ENCODE data around the gene NPAS2.

Gene NPAS2

GRCh38 chr2:100857341-100857740 lies 37.4 kb downstream of the NPAS2 start:
- Histone ChIP-seq H3K4me1 (ENCODE audit: low read length) (no peaks in the 10 kb centered on the region), H3K36me3 (replicated peaks; ENCODE audit: low read depth, low read length) (no peaks in the 10 kb centered on the region), H3K4me2 (ENCODE audit: low read length) (no peak overlapping the region), H3K9ac (ENCODE audit: low read length) (no peak overlapping the region), H2AFZ (ENCODE audit: low read depth, low read length) (no peak overlapping the region), H3K9me3 (ENCODE audit: insufficient read depth, low read length) (no peaks in the 10 kb centered on the region), H3K27me3 (ENCODE audit: low read depth, low read length) (no peaks in the 10 kb centered on the region; the same call in 1 of the 2 replicates), H4K20me1 (ENCODE audit: insufficient read depth, low read length) (no peaks in the 10 kb centered on the region), H3K27ac (ENCODE audit: low read length) (no peak overlapping the region), H3K4me3 (ENCODE audit: low read length) (no peak overlapping the region), H3K79me2 (ENCODE audit: low read length) (no peaks in the 10 kb centered on the region)
- TF ChIP-seq EZH2phosphoT487 (IDR thresholded peaks at IDR 0.05; ENCODE audit: low read depth) (no peak), CTCF (IDR thresholded peaks at IDR 0.05; ENCODE audit: low read depth, low read length) (no peak)

GRCh38 chr2:100857915-100858314 lies 38.0 kb downstream of the NPAS2 start:
- Histone ChIP-seq H3K79me2 (ENCODE audit: low read length) (no peaks in the 10 kb centered on the region), H3K9ac (ENCODE audit: low read length) (no peak overlapping the region), H3K9me3 (ENCODE audit: insufficient read depth, low read length) (no peaks in the 10 kb centered on the region), H4K20me1 (ENCODE audit: insufficient read depth, low read length) (no peaks in the 10 kb centered on the region), H2AFZ (ENCODE audit: low read depth, low read length) (no peak overlapping the region), H3K27me3 (ENCODE audit: low read depth, low read length) (no peaks in the 10 kb centered on the region; the same call in 1 of the 2 replicates), H3K4me2 (ENCODE audit: low read length) (no peak overlapping the region), H3K36me3 (replicated peaks; ENCODE audit: low read depth, low read length) (no peaks in the 10 kb centered on the region), H3K4me3 (ENCODE audit: low read length) (no peak overlapping the region), H3K4me1 (ENCODE audit: low read length) (no peaks in the 10 kb centered on the region), H3K27ac (ENCODE audit: low read length) (no peak overlapping the region)
- TF ChIP-seq CTCF (IDR thresholded peaks at IDR 0.05; ENCODE audit: low read depth, low read length) (no peak), EZH2phosphoT487 (IDR thresholded peaks at IDR 0.05; ENCODE audit: low read depth) (no peak)

GRCh38 chr2:100859902-100860301 lies 40.0 kb downstream of the NPAS2 start:
- Histone ChIP-seq H3K27me3 (ENCODE audit: low read depth, low read length) (peaks cover 6% of the 10 kb centered on the region), H4K20me1 (ENCODE audit: insufficient read depth, low read length) (no peaks in the 10 kb centered on the region), H3K36me3 (replicated peaks; ENCODE audit: low read depth, low read length) (no peaks in the 10 kb centered on the region), H2AFZ (ENCODE audit: low read depth, low read length) (no peak overlapping the region), H3K79me2 (ENCODE audit: low read length) (no peaks in the 10 kb centered on the region), H3K4me2 (ENCODE audit: low read length) (no peak overlapping the region), H3K27ac (ENCODE audit: low read length) (no peak overlapping the region), H3K9me3 (ENCODE audit: insufficient read depth, low read length) (no peaks in the 10 kb centered on the region), H3K9ac (ENCODE audit: low read length) (no peak overlapping the region), H3K4me1 (ENCODE audit: low read length) (no peaks in the 10 kb centered on the region), H3K4me3 (ENCODE audit: low read length) (no peak overlapping the region)
- no peak for TF ChIP-seq CTCF (IDR thresholded peaks at IDR 0.05; ENCODE audit: low read depth, low read length)
- TF ChIP-seq EZH2phosphoT487 (IDR thresholded peaks at IDR 0.05; ENCODE audit: low read depth): no peak

- Histone ChIP-seq H3K4me3 (ENCODE audit: low read length) (no peak overlapping the region), H3K36me3 (replicated peaks; ENCODE audit: low read depth, low read length) (no peaks in the 10 kb centered on the region), H3K27me3 (ENCODE audit: low read depth, low read length) (peaks cover 6% of the 10 kb centered on the region), H3K27ac (ENCODE audit: low read length) (no peak overlapping the region), H3K9ac (ENCODE audit: low read length) (no peak overlapping the region), H3K4me2 (ENCODE audit: low read length) (no peak overlapping the region), H3K79me2 (ENCODE audit: low read length) (no peaks in the 10 kb centered on the region), H3K9me3 (ENCODE audit: insufficient read depth, low read length) (no peaks in the 10 kb centered on the region), H4K20me1 (ENCODE audit: insufficient read depth, low read length) (no peaks in the 10 kb centered on the region), H3K4me1 (ENCODE audit: low read length) (no peaks in the 10 kb centered on the region), H2AFZ (ENCODE audit: low read depth, low read length) (no peak overlapping the region)
- TF ChIP-seq CTCF (IDR thresholded peaks at IDR 0.05; ENCODE audit: low read depth, low read length) (no peak), EZH2phosphoT487 (IDR thresholded peaks at IDR 0.05; ENCODE audit: low read depth) (no peak)
Measured at GRCh38 chr2:100861340-100861739, 41.4 kb downstream of the NPAS2 start.
